Brain microvascular endothelial cell (primary cell): ENCODE measurements around the gene PLPP3.

Source experiments
- DNase-seq: peaks from one replicate; pipeline ENCODE4 v3.0.0-alpha.2; 2020
- H3K27ac ChIP-seq: fragments of 250-450 bp; sonication (Bioruptor Pico); 2 replicates; pipeline ENCODE4 v1.5.1; 2020; ENCODE audit warnings: mild to moderate bottlenecking, moderate library complexity
- H3K27me3 ChIP-seq: fragments of 250-450 bp; sonication (Bioruptor Pico); replicated peaks from 2 replicates; pipeline ENCODE4 v1.5.1; 2020; ENCODE audit warnings: mild to moderate bottlenecking
- H3K36me3 ChIP-seq: fragments of 250-450 bp; sonication (Bioruptor Pico); replicated peaks from 2 replicates; pipeline ENCODE4 v1.5.1; 2020; ENCODE audit warnings: mild to moderate bottlenecking
- H3K4me3 ChIP-seq: 2 replicates; pipeline ENCODE4 v1.5.1; 2011; ENCODE audit warnings: low read depth, mild to moderate bottlenecking, control low read depth, low read length, moderate library complexity
- CTCF ChIP-seq: IDR thresholded peaks from 2 replicates; pipeline ENCODE4 v1.5.1; 2011; ENCODE audit warnings: low read depth, mild to moderate bottlenecking, moderate library complexity, low read length, control low read depth, inconsistent platforms; ENCODE audit errors: missing control alignments
- in situ Hi-C: cut with HindIII; loops from 2 replicates; pipeline ENCODE4 v1.10.0; 2017; ENCODE audit warnings: low sequenced_read_pairs, low pct_ligation_motif_present

Gene PLPP3

GRCh38 chr1:56550138-56550858 lies 29.1 kb downstream of the PLPP3 start:
- Histone ChIP-seq H3K4me3 (no peak overlapping the region), H3K36me3 (no peaks in the 10 kb centered on the region), H3K27me3 (no peaks in the 10 kb centered on the region), H3K27ac (no peak overlapping the region)
- in situ Hi-C loops = no loop called here
- no peak for TF ChIP-seq CTCF
- DNase-seq = no peak

DNA sequence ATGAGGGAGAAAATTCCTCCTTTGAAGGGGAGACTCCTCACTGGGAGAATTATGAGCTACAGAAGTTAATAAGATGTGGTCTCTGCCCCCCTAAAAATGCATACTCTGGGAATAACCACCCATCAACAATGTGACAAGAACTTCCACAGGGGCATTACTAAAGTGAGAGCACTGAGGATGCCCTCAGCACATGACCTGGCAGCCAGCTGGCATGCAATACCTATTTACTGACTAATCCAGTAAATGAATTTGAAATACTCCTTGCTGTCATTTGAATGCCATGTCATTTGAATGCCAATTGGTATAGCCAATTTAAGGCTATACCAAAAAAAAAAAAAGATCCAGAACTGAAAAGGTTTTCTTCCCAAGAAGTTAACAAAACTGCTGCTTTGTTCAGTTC lies 30.8 kb downstream of the PLPP3 start:
- no peaks in the 10 kb centered on the region for H3K27me3 ChIP-seq
- no peak overlapping the region for H3K27ac ChIP-seq
- in situ Hi-C loops = no loop called here
- no peak for TF ChIP-seq CTCF
- no peak for DNase-seq
- no peaks in the 10 kb centered on the region for H3K36me3 ChIP-seq
- no peak overlapping the region for H3K4me3 ChIP-seq

DNA sequence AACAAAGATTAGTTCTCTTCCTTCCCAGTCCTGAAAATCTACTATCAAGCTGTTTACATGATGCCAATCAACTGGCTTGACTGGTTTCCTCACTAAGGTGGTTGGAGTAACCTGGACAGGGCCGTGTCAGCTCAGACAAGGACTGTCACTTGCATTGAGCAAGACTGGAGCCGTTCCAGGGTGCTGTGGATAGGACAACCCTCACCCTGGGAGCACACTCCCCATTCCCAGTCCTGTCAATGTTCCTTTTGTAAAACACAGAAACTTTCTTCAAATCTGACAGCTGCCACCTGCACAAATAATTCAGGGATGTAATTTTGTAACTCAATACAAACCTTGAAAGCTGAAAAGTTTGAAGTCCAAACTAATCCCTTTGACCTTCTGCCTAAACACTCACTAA lies 31.4 kb downstream of the PLPP3 start:
- Histone ChIP-seq H3K27ac (no peak overlapping the region), H3K4me3 (no peak overlapping the region), H3K27me3 (no peaks in the 10 kb centered on the region), H3K36me3 (no peaks in the 10 kb centered on the region)
- no peak for TF ChIP-seq CTCF
- in situ Hi-C loops = no loop called here
- DNase-seq = no peak

- no peaks in the 10 kb centered on the region for H3K36me3 ChIP-seq
- H3K27me3 ChIP-seq = no peaks in the 10 kb centered on the region
- H3K4me3 ChIP-seq = no peak overlapping the region
- DNase-seq = no peak
- in situ Hi-C loops = no loop called here
- no peak for TF ChIP-seq CTCF
- H3K27ac ChIP-seq = no peak overlapping the region
Observed at GRCh38 chr1:56547473-56547872, 31.9 kb downstream of the PLPP3 start.

DNA sequence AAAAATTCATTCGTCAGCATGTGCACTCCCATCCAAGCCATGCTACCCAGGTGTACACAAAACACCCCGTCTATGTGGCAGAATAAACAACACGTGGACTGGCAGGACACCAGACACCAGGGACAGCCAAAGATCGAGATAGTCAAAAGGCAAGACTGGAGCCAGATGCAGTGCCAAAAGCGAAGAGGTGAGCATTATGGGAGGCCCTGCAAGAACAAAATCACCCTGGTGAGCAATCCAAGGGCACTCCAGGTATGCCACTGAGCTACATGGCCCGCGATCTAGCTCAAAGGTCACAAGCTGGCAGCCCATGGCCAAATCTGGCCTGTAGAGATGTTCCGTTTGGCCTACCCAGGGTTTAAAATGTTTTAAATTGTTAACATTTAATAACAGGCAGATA lies 33.7 kb downstream of the PLPP3 start:
- no peak for TF ChIP-seq CTCF
- H3K27ac ChIP-seq = no peak overlapping the region
- in situ Hi-C loops = no loop called here
- H3K27me3 ChIP-seq = no peaks in the 10 kb centered on the region
- no peak overlapping the region for H3K4me3 ChIP-seq
- DNase-seq = no peak
- no peaks in the 10 kb centered on the region for H3K36me3 ChIP-seq
